Stimulated activated CD4-positive, alpha-beta T cell treated with anti-CD3 and anti-CD28 coated beads, Interleukin-1b, Interleukin-23, amount 100 ng/mL, for 48 hours (primary cell): Measurements from ENCODE around the gene PGA3.

Source experiments
- DNase-seq: peaks from one replicate; pipeline ENCODE4 v3.0.0-alpha.2; 2020

PGA3 gene

DNA sequence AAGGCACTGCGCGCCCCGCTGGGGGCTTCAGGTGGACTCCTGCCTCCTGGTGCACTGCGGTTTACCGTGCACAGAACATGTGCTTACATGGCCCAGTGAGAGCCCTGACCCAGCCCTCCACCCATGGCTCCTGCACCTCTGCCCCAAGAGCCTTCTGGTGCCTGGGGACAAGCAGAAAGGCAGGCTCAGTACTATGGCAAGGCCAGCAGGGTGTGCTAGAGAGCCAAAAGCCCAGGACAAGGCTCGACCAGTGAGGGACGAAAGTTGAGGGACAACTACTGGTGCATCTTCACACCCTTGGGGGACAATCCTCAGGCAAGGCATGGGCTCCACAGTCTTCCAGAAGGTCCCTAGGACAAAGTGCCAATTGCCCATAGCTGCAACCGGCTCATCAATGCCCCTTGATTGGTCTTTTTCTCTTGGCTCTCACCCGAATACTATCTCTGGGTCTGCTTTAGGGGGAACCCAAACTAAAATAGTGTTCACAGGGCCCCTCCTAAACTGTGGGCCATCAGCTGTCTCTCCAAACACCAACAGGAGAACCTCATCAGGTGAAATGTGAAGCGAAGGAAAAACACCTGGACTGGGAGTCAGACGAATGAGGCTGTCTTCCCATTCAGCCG, 51.2 kb downstream of the PGA3 start:
- peak; percentile 70 for DNase-seq

- no peak for DNase-seq
These were observed 53.6 kb downstream of the PGA3 start for GRCh38 chr11:61256710-61257482.

DNA sequence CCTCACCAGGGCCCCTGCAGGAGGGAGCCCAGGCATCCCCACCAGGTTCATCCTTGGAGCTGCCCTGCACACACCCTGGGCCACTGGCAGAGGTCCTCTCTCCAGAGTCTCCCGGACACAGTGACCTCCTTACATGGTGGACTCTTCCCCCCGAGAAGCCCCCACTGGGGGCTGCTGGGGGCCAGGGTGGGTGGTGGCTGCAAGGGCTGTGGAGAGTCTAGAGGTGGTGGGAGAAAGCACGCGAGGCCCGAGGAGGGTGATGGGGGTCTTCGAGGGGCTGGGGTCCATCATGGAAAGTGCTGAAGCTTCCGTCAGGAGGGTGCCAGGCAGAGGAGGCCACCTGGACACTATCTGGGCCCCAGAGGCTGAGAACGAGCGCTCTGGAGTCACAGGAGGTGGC, 55.2 kb downstream of the PGA3 start:
- DNase-seq, result no peak

- DNase-seq, result no peak
These were observed 56.0 kb downstream of the PGA3 start for GRCh38 chr11:61259363-61259762.
